GM19324 (cell line): ENCODE data around the gene HFE.
"Not testable (repeated sequence)": the region's sequence is repeated elsewhere in the genome, so short reads cannot be mapped to it uniquely, and the experiment has no call there.

ENCODE experiments used
- ATAC-seq: cut with Tn5 transposase; IDR thresholded peaks from one replicate; pipeline ENCODE4 v1.9.1; 2021; ENCODE audit warnings: mild to moderate bottlenecking, moderate library complexity; ENCODE audit not compliant: unreplicated experiment, low FRiP score

The HFE gene

GRCh38 chr6:26105842-26106241, 18.6 kb downstream of the HFE start:
- ATAC-seq, result no peak

- ATAC-seq, result no peak
Observed at GRCh38 chr6:26107935-26108334, 20.7 kb downstream of the HFE start.

DNA sequence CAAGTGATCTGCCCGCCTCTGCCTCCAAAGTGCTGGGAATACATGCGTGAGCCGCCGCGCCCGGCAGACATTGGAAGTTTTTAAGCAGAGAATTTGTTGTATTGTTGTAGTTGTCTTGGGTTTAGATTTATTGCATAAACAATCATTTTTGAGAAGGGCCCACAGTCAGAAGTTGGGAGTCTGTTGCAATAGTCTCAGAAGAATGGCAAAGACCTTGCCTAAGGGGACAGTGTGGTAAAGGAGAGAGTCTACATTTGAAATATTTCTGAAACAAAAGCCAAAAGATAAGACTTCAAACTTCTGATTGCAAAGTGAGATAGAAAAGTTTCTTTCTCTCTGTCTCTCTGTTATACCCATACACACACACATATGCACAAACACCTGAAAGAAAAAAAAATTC, 22.5 kb downstream of the HFE start:
- ATAC-seq, result no peak

DNA sequence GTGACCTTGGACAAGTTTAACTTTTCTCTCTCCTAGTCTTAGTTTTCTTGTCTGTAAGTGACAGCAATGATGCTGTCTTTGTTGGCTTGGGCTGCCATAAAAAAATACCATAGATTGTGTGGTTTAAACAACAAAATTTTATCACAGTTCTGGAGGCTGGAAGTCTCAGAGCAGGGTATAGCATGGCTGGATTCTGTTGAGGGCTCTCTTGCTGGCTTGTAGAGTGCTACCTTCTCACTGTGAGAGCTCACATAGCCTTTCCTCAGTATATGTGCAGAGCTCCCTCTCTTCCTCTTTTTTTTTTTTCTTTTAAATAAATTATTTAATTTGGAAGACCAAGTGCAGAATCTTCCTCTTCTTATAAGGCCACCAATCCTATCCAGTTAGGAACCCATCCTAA, 26.3 kb downstream of the HFE start:
- ATAC-seq, result no peak

- no peak for ATAC-seq
Observed at GRCh38 chr6:26115226-26115625, 28.0 kb downstream of the HFE start.

DNA sequence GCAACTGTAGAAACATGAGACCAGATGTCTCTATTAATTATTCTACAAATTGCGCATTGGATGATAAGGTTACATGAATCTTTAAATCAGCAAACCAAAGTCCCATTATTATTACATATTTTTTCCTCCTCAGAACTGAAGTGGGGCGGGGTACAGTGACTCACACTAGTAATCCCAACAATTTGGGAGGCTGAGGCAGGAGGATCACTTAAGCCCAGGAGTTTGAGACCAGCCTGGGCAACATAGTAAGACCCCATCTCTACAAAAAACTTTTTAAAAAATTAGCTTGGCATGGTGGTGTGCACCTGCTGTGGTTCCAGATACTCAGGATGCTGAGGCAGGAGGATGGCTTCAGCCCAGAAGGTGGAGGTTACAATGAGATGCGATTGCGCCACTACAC, 29.0 kb downstream of the HFE start:
- ATAC-seq, result no peak

- ATAC-seq, result no peak
Observed at GRCh38 chr6:26118999-26119398, 31.8 kb downstream of the HFE start.

DNA sequence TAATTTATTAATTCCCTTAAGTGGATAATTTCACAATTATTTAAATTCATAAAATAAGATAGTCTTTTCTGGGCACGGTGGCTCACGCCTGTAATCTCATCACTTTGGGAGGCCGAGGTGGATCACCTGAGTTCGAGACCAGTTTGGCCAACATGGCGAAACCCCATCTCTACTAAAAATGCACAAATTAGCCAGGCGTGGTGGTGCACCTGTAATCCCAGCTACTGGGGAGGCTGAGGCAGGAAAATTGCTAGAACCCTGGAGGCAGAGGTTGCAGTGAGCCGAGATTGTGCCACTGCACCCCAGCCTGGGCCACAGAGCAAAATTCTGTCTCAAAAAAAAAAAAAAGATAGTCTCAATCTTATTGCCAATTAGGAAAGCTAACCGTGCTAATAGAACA, 32.9 kb downstream of the HFE start:
- not testable (repeated sequence) for ATAC-seq

DNA sequence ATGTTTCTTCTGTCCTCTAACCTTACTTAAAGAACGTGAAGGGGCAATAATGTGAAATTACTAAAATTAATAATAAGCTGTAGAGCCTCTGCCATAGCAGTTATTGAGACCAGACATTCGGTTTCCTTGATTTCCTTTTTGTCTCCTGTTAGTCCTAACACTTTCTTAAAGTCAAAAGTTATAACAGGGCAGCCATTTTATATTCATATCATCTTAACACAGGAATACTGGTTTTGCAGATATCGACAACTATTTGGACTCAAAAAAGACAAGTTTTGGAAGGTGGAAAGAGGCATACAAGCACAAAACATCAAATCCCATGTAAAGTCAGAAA, 33.5 kb downstream of the HFE start:
- no peak for ATAC-seq

GRCh38 chr6:26121141-26122004, 34.1 kb downstream of the HFE start:
- no peak for ATAC-seq

GRCh38 chr6:26122005-26122388, 34.8 kb downstream of the HFE start:
- ATAC-seq, result no peak

- ATAC-seq, result no peak
Observed at GRCh38 chr6:26122402-26122792, 35.2 kb downstream of the HFE start.

GRCh38 chr6:26122793-26123674, 35.8 kb downstream of the HFE start:
- peak; percentile 65 for ATAC-seq

- ATAC-seq, result no peak
Observed at GRCh38 chr6:26123675-26123946, 36.4 kb downstream of the HFE start.

DNA sequence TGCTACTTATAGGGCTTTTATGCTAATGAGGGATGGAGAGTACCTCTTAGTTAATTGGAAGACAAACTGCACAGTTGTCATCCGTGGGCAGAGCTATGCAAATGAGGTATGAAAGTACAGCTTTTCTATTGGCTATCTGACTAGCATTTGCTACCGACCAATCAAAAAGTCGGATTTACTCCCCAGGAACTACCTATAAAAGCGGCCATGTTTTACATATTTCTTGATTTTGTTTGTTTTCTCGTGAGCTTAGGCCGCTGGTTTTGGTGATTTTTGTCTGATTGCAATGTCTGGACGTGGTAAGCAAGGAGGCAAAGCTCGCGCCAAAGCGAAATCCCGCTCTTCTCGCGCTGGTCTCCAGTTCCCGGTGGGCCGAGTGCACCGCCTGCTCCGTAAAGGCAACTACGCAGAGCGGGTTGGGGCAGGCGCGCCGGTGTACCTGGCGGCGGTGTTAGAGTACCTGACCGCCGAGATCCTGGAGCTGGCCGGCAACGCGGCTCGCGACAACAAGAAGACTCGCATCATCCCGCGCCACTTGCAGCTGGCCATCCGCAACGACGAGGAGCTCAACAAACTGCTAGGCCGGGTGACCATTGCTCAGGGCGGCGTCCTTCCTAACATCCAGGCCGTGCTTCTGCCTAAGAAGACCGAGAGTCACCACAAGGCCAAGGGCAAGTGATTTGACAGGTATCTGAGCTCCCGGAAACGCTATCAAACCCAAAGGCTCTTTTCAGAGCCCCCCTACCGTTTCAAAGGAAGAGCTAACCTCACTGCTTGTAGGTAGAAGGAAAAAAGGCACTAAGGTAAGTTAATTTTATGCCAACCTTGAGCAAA, 36.9 kb downstream of the HFE start:
- peak; percentile 80 for ATAC-seq

DNA sequence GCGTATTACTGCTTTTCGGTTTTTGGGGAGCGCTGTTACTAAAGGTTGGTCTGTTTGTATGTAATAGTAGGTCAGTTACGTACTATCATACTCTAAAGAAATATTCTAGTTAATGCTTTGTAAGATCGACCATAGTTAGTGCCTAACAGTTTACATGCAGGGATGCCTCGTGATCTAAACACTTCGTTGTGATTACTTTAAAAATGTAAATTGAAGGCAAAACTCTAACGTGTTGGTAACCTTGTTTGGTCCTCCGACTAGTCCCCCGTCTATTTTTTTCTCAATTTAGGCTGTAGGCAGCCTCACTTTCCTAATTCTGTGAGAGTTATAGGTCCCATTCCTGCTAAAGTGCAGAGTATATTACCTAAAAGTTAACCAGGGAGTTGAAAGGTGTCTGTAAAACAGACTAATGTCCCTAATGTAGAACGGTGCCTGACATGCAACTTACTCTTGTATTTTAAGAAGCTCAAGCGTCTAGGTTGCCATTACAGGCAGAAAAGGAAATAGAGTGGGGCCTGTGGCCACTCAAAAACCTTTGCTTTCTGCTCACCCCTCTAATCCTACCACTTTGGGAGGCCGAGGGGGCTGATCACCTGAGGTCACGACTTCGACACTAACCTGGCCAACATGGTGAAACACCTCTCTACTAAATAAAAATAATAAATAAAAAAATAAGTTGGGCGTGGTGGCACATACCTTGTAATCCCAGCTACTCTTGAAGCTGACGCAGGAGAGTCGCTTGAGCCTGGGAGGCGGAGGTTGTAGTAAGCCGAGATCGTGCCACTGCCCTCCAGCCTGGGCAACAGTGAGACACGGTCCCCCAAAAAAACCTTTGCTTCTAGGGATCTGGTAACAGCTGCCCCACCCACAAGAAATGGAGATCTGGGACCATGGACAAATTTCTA, 37.8 kb downstream of the HFE start:
- ATAC-seq, result no peak

GRCh38 chr6:26126394-26127235, 39.4 kb downstream of the HFE start:
- ATAC-seq, result no peak

- ATAC-seq, result no peak
Observed at GRCh38 chr6:26128013-26128771, 41.0 kb downstream of the HFE start.

DNA sequence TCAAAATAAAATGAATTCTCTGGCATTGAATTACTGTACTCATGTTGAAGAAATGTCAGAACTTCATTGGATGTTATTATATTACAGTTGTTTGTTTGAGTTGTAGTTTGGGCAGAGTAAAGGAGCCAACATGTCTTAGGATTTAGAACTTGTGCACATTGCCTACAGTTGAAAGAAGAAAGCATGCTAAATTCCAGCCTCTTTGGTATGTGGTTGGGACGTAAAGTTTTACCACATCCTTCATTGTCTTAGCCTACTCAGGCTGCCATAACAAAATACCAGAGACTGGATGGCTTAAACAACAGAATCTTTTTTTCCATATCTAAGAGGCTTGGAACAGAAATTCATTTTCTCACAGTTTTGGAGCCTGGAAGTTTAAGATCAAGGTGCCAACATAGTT, 42.4 kb downstream of the HFE start:
- ATAC-seq, result no peak
